Right forelimb (tissue), 1 donor: Measurements from ENCODE around the gene OLIG3.

Source experiments
- DNase-seq: peaks from one replicate; pipeline ENCODE4 v3.0.0-alpha.2; 2018

The OLIG3 gene

GRCh38 chr6:137465378-137466009 is 28.7 kb downstream of the OLIG3 start:
- DNase-seq = no peak

GRCh38 chr6:137452333-137452894 is 41.8 kb downstream of the OLIG3 start:
- no peak for DNase-seq

DNA sequence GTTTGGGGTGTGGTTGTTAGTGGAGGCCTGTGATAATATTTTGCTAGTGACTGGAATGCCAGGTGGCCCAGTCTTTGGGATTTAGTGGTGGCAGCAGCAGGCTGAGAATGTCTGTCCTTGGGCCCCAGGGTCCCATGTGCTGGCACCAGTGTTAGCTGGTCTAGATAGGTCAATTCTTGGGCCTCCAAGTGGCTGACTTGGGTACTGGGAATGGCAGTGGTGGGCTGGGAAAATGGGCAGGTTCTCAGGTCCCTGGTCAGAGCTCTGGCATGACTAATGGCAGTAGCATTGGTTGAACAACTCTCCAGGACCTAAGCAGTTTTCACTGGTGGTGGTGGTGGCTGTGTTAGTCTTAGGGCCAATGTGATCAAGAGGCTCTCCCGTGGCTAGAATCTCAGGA is 50.3 kb downstream of the OLIG3 start:
- no peak for DNase-seq
